ENCODE measurements around the gene SNX9.

The SNX9 gene

Small RNA genes within 50 kb of the gene (small RNA-seq; reads per million reads assigned to genes)
- gene HSPE1P26 (0 reads per million in 2 experiments), gene RNU6-786P (0 reads per million in 2 experiments)
